NCI-H2227 (cell line): ENCODE measurements around the gene JPH3.

Experiments
- DNase-seq: peaks from one replicate; lab custom pipeline; 2025; ENCODE audit not compliant: unreplicated experiment; lab: John Stamatoyannopoulos, UW

The JPH3 gene

DNA sequence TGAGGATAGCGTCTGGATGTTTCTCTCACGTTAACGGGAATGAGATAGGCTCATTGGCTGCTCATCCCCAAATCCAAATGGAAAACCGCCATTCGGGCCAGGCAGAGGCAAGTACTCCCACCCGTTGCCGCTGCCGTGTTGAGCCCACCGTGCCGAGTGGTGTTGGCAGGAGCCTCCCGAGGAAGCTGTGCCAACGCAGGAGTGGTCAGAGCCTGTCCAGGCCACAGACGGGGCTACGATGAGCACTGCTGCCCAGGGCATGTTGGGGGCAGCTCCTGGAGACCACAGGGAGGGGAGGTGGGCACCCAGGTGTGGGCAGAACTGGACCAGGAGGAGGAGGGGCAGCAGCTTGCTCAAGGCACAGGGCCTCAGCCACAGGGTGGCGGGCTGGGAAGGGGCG is 91.5 kb downstream of the JPH3 start:
- no peak for DNase-seq

DNA sequence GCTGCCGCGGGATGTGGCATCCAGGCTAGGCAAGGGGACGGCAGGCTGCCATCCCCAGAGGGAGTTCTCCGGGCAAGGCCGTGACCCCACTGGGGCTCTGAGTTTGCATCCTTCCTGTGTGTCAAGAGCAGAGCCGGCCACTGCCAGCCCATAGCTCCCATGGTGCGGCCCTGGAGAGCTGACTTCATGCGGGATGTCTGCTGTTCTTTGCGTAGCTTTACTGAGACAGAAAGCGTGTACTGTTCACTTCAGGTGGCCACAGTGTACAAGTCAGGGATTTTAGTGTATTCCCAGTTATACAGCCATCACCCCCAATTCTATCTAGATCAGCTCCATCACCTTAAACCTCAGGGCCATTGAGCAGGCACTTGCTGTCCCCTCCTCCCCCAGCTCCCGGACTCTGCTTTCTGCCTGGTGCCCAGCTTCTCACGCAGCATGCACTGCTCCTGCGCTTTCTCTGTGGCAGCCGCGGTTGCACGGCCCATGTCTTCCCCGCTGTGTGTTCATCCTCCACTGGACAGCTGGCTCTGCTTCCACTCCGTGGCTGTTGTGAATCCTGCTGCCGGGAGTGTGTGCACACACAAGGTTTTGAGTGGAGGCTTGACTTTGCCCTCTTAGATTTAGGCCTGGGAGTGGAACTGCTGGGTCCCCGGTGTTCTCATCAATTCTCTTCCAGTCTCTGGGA is 92.3 kb downstream of the JPH3 start:
- no peak for DNase-seq

DNA sequence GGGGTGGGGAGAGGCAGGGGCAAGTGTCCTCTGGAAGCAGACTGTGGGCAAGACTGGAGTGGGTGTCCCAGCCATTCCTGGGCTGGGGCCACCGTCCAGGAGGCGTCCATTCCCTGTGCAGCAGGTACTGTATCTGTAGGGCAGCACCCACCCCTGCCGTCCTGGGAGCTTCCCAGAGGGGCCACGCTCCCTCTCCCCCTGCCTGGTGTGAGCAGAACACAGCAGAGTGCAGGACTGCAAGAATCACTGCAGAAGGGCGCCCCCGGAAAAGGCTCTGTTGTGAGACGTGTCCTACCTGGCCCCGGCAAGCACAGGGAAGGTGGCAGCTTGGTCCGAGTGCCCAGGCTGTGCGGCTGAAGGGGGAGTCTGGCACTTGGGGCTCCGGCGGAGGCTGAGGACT is 93.2 kb downstream of the JPH3 start:
- no peak for DNase-seq

DNA sequence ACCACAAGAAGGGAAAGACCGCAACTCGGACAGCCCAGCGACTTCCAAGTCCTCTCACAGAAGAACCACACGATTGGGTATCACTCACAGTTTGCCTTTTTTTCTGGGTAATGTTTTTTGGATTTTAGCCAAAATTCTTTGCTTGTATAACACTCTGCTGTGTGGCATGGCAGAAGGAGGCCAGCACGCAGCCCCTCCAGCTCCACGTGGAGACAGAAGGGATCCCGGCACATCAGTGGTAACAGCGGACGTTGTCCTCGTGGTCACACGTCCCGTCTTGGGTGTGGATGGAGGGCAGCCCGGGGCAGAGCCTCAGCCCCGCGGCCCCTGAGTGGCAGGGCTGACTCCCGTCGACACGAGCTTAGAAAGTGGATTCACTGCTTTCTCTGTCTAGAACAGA is 94.4 kb downstream of the JPH3 start:
- no peak for DNase-seq

DNA sequence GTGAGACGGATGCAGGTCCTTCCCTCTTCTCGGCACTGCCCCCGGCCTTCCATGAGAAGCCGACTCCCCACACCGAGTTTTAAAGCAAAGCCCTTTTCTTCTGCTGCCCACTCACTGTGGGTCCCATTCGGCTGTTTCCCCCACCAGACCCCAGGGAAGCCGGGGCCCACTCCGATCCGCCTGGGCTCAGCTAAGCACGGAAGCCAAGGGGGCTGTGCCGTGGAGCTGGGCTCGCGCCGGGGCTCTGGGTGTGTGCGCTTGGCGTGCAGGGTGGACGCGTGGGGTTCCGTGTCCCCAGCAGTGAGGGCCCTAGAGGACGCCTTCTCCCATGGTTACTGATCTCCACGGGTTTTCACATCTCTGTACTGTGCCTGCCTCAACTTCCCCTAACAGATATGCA is 94.9 kb downstream of the JPH3 start:
- DNase-seq = no peak

DNA sequence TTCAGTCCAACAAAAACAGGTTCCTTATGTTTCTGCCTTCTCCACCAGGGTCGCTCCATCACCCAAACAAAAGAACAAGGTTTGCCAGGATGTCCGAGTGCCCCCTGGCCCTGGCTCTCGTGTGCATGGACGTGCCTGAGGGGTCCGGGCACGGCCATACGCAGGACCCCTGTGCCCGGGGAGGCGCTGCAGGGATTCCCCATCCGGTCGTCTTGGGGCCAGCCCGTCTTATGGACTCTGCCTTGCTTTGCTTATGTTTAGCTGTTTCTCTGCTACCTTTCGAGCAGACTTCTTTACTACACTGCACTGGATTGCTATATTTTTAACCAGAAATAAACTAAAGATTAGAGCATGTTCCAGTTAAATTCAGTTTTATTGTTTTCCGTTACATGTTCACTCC is 95.5 kb downstream of the JPH3 start:
- no peak for DNase-seq

DNA sequence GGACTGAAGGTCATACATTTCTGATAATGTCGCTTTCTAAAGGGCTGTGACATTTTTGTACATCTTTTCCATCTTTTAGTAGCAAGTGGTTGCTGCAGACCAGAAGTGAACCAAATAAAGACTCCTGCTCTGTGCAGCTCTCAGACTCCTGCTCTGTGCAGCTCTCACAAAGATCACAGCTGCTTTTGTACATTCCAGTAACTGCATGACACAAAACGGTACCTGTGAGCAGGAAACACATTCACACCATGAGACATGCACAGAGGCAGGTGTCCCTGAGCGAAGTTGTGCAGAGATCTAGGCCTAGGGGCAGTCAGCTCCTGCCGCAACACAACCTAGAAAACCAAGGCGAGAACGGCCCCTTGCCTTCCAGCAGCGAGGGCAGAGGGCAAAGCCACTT is 95.9 kb downstream of the JPH3 start:
- no peak for DNase-seq

DNA sequence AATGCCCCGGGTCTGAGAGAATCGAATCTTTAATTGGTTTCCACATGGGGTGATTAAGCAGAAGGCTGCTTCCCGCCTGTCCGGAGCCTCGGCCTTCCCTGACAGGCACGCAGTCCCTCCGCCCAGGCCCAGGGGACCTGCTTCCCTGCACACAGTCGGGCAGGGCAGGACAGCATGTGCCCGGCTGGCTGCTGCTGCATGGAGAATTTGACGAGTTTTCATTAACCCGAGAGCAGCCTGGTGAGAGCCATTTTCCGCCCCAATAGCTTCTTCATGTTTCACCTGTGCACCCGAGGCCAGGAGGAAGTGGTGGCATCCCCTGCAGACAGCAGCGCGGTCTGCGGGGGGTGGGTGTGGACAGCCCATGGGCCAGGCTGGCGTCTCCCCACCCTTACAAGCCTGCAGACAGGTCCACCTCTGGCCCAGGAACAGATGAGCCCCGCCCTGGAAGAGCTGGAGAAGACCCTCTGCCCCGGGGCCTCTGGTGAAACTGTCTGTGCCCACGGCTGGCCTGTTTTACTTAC is 96.4 kb downstream of the JPH3 start:
- DNase-seq = no peak

DNA sequence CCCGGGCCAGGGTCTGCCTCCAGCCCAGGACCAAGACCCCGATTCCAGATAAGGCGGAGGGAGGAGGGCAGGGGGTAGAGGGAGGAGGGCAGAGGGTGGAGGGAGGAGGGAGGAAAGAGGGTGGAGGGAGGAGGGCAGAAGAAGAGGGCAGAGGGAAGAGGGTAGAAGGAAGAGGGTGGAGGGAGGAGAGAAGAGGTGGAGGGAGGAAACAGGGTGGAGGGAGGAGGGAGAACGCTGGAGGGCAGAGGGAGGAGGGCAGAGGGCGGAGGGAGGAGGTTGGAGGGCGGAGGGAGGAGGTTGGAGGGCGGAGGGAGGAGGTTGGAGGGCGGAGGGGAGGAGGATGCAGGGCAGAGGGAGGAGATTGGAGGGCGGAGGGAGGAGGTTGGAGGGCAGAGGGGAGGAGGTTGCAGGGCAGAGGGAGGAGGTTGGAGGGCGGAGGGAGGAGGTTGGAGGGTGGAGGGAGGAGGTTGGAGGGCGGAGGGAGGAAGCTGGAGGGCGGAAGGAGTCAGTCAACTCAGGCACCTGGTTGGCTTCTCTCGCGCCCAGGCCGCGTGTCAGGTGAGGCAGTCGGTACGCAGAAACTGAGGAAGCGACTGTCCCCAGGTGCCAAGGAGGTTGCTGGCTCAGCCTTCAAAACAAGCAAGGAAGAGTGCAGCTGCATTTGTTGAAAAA is 98.2 kb downstream of the JPH3 start:
- no peak for DNase-seq

DNA sequence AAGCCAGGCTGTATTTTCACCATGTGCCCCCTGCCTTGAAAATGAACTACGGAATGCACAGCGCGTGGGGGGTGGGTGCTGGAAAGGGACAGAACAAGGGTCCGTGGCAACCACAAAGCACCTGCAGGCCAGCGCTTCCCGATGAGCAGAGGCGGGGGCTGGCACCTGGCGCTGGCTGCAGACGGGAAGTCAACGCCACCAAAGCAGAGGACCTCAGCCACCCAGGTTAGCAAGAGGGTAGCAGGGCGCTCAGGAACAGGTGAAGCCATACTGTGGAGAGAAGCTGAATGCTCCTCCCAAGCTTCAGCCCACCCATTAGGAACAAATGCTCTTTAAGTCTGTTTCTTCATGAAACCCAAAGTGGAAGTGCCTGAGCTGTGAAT is 98.8 kb downstream of the JPH3 start:
- no peak for DNase-seq

DNA sequence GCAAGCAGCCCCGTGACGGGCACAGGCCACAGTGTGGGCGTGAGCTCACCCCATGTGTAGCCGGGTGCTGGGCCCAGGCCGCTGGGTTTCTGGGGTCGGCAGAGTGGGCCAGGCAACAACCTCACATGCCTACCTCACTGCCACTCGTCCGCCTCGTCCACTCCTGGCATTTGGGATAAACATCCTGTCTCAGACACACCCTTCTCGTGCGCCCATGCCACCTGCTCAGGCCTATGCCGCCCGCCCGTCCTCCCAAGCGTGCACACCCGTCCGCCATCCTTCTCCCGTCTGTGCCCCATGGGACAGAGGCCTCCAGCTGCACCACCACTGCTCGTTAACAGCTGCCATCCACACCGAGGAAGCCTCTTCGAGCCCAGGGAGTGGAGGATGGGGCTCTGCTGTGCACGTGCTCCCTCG is 99.2 kb downstream of the JPH3 start:
- DNase-seq = no peak

DNA sequence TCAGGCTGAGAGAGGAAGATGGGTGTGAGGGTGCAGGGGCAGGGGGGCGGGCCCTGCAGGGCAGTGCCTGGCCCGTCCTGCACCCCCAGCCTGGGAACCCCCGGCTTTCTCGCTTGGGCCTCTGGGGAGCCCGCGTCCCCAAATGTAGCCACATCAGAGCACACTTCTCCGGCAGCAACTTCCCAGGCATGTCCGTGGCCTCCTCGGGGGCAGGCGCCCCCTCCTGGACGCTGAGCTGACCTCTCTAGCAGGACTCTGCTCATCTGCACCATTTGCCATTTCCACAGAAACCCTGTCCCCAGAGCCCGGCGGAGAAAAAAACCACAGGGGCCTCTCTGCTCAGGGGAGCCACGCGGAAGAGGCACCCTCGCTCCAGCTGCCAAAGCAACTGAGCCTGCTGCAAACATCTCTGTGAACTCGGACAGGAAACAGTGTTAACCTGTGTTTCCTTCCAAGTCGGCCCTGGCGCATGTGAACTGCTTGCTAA is 100.1 kb downstream of the JPH3 start:
- DNase-seq = no peak

DNA sequence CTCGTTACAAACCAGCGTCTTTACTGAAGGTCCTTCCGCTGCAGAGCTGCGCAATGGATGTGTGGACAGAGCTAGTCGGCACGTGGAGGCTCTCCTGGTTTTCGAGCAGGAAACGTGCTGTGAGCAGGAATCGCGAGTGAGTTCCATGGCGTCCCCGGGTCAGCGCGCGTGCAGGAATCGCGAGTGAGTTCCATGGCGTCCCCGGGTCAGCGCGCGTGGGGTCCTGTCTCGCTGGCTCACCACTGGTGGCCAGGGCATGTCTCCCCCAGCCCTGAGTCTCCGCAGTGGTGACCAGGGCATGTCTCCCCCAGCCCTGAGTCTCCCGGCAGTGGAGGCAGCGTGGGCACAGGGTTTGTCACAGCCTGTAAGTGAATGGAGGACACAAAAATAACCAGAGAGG is 100.8 kb downstream of the JPH3 start:
- DNase-seq = no peak

DNA sequence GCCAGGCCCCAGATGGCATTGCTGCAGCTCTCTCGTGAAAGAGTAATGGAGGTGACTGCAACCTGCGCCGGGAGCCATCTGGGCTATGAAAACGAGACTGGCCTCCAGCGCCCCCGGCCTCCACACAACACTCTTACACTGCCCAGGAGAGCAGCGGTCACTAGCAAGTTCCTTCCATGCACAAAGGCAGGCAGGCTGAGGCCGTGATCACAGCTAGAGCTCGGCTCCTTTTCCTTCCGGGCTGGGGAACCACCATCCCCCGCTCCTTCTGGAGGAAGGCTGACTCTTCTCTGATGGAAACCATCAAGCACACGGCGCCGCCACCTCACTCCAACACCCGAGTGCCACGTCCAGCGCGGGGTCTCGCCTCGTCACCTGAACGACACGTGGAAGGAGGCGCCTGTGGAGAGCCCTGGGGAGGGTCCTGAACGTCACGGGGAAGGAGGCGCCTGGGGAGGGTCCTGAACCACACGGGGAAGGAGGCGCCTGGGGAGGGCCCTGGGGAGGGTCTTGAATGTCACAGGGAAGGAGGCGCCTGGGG is 101.6 kb downstream of the JPH3 start:
- DNase-seq = no peak

DNA sequence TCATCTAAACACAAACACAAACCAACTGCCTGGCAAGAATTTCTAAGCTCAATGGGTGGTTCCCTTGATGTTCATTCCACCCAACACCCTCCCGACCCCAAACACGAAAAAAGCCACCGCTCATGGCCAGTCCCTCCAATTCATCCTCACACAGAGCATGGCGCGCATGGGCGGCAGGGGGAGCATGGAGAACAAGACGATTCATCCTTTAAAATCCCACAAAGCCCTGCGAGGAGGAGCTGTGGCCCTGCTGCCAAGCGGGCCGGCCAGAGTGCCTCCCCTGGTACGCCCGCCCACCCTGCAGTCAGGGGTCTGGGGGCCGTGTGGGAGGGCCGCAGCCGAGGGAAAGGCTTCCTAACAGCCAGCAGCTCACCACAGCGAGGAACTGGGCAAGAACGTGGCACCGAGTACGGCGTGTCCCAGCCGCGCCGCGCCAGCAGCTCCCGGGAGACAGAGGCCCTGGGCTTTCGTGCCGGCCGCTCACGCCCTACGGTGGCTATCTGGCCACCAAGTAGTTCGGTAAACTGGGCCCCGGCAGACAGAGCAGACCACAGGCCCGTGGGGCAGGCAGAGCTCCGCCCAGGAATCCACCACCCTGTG is 102.5 kb downstream of the JPH3 start:
- no peak for DNase-seq

DNA sequence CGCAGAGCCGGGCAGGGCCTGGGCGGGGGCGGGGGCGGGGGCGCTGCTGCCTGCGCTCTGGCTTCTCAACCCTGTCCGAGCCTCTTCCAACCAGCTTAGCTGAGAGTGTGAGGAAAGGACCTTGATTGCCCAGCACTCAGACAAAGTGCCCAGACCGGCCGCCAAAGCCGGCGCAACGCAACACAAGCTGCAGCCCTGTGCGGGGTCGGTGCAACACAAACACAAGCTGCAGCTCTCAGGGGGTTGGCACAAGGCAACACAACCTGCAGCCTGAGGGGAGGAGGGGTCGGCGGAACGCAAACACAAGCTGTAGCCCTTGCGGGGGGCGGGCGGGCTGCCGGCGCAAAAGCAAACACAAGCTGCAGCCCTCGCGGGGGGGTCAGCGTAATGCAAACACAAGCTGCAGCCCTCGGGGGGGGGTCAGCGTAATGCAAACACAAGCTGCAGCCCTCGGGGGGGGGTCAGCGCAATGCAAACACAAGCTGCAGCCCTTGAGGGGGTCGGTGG is 103.5 kb downstream of the JPH3 start:
- DNase-seq = peak; percentile 53

DNA sequence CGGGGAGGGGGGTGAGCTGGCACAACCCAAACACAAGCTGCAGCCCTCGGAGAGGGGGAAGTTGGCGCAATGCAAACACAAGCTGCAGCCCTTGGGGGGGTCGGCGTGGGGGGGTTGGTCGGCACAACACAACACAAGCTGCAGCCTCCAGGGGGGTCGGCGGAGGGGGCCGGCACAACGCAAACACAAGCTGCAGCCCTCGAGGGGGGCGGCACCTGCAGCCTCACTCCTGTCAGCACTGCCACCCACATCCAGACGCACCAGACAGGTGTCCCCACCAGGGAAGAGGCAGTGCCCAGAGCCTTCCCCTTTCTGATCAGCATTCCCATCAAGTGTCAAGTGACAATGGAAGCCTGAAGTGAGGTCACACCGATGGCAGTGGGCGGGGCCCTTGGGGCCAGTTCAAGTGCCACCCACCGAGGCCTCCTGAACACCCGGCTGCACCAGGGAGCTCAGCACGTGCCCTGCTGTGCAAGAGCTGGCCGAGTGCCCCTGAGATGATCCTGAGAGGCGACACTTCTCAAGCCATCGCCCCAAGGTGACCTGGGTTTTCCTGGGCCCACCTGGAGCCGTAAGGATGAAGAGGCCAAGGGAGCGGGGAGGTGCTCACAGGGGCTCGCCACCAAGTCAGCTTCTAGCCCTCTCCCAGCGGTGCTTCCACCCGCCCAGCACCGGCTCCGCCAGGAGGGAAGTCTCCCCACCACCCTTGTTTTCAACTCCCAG is 104.1 kb downstream of the JPH3 start:
- peak; percentile 36 for DNase-seq

DNA sequence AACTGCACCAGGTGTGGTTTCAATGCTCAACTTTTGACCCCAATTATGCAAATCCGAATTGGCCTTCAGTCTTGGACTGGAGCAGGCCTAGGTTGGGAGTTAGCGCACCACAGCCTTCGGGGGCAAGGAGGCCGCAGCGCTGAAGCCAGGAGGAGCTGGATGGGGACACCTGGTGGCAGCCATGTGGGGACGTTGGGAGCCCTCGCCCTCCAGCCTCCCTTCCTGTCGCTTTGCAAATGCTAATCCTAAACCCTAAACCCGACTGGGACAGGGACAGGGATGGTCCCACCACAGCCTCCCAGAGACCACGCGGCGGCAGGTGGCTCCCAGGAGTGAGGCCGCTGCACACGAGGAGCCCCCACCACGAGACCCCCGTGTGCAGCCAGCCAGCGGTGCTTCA is 104.8 kb downstream of the JPH3 start:
- no peak for DNase-seq

DNA sequence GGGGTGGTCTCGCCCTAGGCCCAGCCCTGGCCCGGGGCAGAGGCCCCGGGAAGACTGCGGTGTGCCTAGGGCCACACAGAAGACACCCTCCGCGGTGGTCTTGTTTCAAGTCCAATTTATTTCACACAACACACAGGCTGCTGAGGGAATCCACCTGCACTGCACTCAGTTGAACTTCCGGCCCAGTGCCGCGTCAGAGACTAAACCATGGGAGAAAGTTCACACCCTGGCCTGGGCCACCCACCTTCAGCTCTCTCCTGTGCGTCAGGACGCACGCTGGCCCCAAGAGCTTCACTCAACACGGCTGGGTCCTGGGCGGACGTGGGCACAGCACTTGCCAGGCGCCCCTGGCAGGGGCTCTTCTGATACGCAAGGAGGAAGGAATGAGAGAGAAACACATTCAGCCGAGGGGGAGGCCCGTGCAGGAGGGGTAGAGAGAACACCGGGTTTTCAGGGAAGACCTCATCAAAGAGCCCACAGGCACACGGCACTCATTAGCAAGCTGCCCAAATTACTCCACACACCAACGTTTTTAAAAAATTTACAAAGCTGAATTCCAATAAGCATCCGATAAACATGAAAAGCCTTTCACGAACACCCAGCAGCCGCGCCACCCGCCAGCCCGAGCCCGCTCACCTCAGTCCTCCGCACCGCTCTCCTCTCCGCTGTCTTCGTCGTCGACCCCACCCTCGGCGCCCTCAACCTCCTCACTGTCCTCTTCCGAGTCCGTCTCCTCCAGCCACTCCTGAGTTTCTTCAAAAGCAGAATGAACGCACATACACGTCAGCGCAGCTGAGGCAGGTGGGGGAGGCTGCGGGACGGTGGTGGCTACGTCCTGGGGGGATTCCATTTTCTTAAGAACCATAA is 105.6 kb downstream of the JPH3 start:
- DNase-seq = no peak
